Bronchial epithelial cell (primary cell): ENCODE data around the gene DVL1. TPM values are rescaled to one million over a fixed set of nuclear protein-coding genes. Genes with fewer than 3 reads are reported as not detected.

Experiments used
- DNase-seq: peaks from one replicate; pipeline ENCODE4 v3.0.0-alpha.2; 2010; ENCODE audit warnings: low read depth
- FAIRE-seq: peaks from 2 replicates; lab custom pipeline; 2011; peaks lifted over from hg19 to GRCh38; lab: Jason Lieb, UNC
- H3K27me3 ChIP-seq: 2 replicates; pipeline ENCODE4 v1.5.1; 2011; ENCODE audit warnings: low read length; ENCODE audit not compliant: control insufficient read depth, insufficient read depth
- H3K36me3 ChIP-seq: 2 replicates; pipeline ENCODE4 v1.5.1; 2011; ENCODE audit warnings: low read length; ENCODE audit not compliant: control insufficient read depth, insufficient read depth
- H3K4me3 ChIP-seq: 2 replicates; pipeline ENCODE4 v1.5.1; 2011; ENCODE audit warnings: mild to moderate bottlenecking, low read depth, low read length, control low read depth
- total RNA-seq: library from RNA; depleted of rRNA; stranded (reverse); fragments of >200 nt; gene quantifications from 2 replicates; pipeline ENCODE4 v1.2.1, GENCODE V29; 2014
- TF ChIP-seq, protein P1 (sequence below): IDR thresholded peaks from 2 replicates; pipeline ENCODE4 v1.5.1; 2011; ENCODE audit warnings: mild to moderate bottlenecking, moderate library complexity, low read length, control low read depth, inconsistent platforms; ENCODE audit not compliant: insufficient read depth, severe bottlenecking

Gene DVL1
- total RNA-seq, 1 donor from 2014 or later, result 233 TPM

GRCh38 chr1:1342061-1342562 lies 7.1 kb downstream of the DVL1 start:
- Histone ChIP-seq H3K27me3 (no peaks in the 10 kb centered on the region), H3K4me3 (no peak overlapping the region), H3K36me3 (peaks cover 29% of the 10 kb centered on the region)
- TF ChIP-seq, protein P1, sequence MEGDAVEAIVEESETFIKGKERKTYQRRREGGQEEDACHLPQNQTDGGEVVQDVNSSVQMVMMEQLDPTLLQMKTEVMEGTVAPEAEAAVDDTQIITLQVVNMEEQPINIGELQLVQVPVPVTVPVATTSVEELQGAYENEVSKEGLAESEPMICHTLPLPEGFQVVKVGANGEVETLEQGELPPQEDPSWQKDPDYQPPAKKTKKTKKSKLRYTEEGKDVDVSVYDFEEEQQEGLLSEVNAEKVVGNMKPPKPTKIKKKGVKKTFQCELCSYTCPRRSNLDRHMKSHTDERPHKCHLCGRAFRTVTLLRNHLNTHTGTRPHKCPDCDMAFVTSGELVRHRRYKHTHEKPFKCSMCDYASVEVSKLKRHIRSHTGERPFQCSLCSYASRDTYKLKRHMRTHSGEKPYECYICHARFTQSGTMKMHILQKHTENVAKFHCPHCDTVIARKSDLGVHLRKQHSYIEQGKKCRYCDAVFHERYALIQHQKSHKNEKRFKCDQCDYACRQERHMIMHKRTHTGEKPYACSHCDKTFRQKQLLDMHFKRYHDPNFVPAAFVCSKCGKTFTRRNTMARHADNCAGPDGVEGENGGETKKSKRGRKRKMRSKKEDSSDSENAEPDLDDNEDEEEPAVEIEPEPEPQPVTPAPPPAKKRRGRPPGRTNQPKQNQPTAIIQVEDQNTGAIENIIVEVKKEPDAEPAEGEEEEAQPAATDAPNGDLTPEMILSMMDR, result no peak
- FAIRE-seq (no peak), DNase-seq (no peak)

- TF ChIP-seq, protein P1, result no peak
- no peak overlapping the region for H3K4me3 ChIP-seq
- H3K27me3 ChIP-seq, result no peaks in the 10 kb centered on the region
- FAIRE-seq, result no peak
- DNase-seq, result no peak
- peaks cover 31% of the 10 kb centered on the region for H3K36me3 ChIP-seq
These were observed 7.6 kb downstream of the DVL1 start for GRCh38 chr1:1341549-1342021.

DNA sequence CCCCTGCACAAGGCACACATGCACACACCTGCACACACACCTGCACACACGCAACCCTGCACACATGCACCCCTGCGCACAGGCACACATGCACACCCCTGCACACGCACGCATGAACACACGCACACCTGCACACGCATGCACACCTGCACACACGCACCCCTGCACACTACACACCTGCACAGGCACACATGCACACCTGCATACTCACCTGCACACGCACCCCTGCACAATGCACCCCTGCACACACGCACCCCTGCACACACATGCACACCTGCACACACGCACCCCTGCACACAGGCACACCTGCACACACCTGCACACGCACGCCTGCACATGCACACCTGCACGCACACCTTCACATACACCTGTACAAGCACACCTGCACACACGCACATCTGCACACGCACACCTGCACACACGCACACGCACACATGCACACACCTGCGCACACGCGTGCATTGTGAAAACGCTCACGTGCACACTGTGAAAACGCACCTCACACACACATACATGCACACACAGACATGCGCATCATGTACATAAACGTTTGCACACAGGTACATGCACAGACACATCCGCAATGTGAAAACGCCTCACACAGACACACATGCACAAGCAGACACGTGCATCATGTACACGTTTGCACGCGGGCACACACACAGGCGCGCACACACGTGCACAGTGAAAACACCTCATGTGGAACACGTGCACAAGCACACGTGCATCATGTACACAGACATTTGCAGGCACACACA lies 8.2 kb downstream of the DVL1 start:
- peaks cover 31% of the 10 kb centered on the region for H3K36me3 ChIP-seq
- peak; percentile 88 for FAIRE-seq
- DNase-seq, result no peak
- H3K4me3 ChIP-seq, result no peak overlapping the region
- TF ChIP-seq, protein P1, result no peak
- H3K27me3 ChIP-seq, result no peaks in the 10 kb centered on the region

GRCh38 chr1:1340185-1340584 lies 9.0 kb downstream of the DVL1 start:
- Histone ChIP-seq H3K36me3 (peaks cover 35% of the 10 kb centered on the region), H3K4me3 (no peak overlapping the region), H3K27me3 (no peaks in the 10 kb centered on the region)
- FAIRE-seq (no peak), DNase-seq (no peak)
- TF ChIP-seq, protein P1, result no peak

DNA sequence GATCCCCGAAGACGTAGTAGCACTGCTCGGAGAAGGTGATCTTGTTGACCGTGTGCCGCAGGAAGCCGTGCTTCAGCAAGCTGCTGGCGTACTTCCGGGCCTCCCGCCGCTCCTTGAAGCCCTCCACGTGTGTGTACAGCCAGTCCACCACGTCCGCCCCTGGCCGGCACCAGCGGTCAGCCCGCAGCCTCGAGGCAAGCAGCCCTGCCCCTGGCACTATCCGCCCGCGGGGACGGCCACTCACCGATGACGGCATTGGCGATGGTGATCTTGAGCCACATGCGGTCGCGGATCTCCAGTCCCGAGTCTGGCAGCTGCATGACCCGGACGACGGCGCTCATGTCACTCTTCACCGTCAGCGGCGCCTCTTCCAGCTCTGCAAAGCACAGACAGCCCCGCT lies 10.9 kb downstream of the DVL1 start:
- Histone ChIP-seq H3K36me3 (peaks cover 35% of the 10 kb centered on the region), H3K27me3 (no peaks in the 10 kb centered on the region), H3K4me3 (no peak overlapping the region)
- no peak for DNase-seq
- no peak for FAIRE-seq
- TF ChIP-seq, protein P1, result no peak
